DMS153 treated with DMSO at 0.1 percent for 48 hours (cell line): ENCODE results near the gene PSMD9.
"Not testable (repeated sequence)": the region's sequence is repeated elsewhere in the genome, so short reads cannot be mapped to it uniquely, and the experiment has no call there.

ENCODE experiments used
- DNase-seq: peaks from one replicate; lab custom pipeline; 2025; ENCODE audit not compliant: unreplicated experiment; lab: John Stamatoyannopoulos, UW

Gene PSMD9, protein sequence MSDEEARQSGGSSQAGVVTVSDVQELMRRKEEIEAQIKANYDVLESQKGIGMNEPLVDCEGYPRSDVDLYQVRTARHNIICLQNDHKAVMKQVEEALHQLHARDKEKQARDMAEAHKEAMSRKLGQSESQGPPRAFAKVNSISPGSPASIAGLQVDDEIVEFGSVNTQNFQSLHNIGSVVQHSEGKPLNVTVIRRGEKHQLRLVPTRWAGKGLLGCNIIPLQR

DNA sequence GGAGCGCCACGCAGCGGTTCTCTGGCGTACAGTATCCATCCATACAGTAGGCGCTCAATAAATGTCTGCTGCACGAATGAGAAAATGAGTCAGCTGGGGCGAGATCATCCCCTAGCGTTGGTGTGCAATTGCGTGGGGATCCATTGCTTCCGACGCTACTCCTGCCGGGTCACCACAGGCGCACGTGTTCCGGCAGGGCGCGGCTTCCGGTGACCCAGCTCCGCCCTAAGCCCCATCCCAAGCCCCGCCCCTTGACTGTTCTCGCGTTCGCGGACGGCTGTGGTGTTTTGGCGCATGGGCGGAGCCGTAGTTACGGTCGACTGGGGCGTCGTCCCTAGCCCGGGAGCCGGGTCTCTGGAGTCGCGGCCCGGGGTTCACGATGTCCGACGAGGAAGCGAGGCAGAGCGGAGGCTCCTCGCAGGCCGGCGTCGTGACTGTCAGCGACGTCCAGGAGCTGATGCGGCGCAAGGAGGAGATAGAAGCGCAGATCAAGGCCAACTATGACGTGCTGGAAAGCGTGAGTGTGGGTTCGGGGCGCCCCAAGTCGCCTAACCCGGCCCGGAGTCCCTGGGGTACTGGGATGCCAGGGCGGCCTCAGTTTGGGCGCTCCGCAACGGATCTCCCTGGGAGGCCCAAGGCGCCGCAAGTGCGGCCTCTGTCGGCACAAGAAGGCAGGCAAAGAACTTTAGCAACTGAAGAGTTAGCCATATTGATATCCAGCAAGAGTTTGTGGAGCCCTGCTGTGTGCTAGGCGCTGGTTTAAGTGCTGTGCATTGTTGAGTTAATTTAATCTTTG lies at the start of gene PSMD9:
Gene PSMD9, plus strand, starts transcription at position 313 of the 796 bp plus-strand sequence. Its CDS starts 67 bp downstream, at position 380.
- peak; percentile 95 for DNase-seq

DNA sequence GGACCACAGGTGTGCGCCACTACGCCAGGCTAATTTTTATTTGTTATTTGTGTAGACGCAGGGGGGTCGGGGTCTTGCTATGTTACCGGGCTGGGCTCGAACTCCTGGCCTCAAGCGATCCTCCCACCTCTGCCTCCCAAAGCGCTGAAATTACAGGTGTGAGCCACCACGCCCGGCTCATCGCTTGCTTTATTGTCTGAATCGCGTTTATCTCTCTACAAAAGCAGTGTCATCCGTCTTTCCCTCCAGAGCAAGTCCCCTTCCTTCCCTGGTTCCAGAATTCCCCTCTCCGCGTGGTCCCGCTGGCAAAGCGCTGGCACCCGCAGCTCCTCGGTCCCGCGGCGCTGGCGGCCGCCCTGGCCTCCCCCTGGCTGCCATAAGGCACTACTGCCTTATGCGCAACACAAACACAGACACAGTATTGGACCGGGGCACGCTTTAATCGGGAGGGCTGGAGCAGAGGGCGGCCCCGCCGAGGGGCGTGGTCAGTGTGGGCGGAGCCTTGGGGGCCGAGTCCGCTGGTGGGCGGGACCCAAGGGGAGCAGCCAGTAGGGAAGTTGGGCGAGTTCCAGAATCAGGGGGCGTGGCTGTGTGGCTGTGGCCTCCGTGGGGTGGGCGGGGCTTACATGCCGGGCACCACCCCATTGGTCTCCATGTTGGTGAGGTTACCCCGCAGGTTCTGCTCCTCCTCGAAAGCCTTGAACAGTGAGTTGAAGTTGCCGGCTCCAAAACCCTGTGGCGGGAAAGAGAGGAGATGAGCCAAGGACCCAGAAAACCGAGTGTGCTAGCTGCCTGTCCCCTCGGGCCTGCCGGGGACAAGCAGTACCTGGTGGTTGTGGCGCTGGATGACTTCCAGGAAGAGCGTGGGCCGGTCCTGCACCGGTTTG lies 49.2 kb upstream of the PSMD9 start:
- peak; percentile 93 for DNase-seq

DNA sequence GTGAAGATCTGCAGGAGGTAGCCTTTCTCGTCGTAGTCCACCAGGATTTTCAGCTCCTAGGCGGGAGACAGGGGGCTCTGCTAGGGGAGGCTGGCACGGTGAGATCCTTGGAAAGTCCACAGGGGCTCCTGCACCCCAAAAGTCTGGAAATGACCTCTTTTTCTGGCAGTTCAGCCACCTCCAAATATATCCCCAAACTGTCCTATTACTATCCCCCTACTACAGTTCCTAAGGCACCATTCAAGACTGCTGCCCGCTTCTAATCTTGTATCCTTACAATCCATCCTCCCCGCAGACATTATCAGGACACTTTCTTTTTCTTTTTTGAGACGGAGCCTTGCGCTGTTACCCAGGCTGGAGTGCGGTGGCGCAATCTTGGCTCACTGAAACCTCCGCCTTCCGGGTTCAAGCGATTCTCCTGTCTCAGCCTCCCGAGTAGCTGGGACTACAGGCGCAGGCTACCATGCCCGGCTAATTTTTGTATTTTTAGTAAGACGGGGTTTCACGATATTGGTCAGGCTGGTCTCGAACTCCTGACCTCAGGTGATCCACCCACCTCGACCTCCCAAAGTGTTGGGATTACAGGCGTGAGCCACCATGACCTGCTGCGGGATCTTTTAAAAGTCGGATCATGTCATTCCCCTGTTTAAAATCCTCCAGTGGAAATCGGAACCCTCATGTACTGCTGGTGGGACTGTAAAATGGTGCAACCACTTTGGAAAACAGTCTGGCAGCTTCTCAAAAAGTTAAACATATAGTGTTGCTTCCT lies 48.4 kb upstream of the PSMD9 start:
- no peak for DNase-seq

DNA sequence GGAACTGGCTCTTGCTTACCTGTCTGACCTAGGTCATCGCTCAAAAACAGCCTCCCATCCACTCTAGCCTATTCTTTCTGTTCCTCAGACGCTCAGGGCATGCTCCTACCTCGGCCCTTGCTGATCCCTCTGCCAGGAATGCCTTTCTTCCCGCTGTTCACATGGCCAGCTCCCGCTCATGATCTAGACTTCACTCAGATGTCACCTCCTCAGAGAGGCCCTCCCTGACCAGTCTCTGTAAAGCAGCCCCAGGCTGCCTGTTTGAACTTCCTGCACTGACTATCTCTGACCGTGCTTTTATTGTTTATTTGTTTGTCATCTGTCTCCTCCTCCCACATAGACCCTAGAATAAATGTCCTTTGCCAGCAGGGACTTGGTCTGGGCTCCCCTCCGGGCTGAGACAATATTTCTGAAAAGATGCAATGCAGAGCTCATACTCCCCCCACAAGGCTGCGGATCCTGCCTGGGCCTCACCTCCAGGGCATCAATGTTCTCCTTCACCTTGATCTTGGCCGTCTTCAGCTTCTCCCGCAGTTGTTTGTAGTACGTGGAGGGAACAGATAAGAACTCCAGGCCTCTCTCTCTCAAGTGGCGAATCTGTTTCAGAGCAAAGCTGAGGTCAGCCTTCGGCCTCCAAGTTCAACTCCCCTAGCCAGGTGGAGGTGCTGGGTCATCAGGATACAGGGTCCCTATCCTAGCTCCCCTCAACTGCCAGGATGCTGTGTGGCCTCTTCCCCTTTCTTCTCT lies 45.2 kb upstream of the PSMD9 start:
- DNase-seq = no peak

DNA sequence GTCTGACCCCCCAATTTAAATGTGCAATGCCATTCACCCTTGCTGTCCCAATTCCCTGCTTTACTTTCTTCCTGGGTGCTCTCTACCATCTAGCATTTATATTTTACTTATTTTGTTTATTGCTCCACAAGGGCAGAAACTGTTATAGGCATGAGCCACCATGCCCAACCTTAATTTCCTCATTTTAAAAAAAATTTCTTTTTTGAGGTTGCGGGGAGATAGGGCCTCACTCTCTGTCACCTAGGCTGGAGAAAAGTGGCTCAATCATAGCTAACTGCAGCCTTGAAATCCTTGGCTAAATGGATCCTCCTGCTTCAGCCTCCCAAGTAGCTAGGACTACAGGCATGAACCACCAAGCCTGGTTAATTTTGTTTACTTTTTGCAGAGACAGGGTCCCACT lies 42.9 kb upstream of the PSMD9 start:
- DNase-seq = no peak

DNA sequence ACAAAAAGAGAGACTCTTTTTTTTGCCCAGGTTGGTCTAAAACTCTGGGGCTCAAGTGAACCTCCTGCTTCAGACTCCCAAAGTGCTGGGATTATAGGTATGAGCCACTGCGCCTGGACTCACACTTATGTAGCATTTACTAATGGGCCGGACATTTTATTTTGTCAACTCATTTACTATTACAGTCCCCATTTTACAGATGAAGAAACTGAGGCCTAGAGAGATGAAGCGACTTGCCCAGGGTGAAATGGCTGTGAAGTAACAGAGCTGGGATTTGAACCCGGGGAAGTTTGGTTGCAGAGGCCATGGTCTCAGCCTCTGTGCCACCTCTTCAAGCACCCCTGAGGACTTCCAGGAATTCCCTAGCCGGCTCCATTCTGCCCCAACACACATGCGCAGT lies 39.4 kb upstream of the PSMD9 start:
- no peak for DNase-seq

DNA sequence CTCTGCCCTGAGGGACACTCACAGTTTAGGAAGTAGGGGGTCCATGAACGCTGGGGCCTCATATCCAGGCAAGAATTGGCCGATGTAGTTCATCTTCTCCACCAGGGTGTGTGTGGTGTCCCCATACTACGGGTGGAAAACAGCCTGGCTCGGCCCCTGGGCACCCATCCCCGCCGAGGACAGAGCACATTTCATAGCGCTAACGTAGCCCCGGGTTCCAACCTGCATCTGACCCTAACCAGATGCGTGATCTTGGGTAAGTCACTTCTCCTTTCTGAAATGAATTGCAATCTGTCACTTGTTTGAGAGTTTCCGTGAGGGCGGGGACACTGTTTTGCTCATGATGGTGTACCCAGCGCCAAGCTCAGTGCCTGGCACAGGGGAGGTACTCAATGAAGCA lies 38.9 kb upstream of the PSMD9 start:
- no peak for DNase-seq

DNA sequence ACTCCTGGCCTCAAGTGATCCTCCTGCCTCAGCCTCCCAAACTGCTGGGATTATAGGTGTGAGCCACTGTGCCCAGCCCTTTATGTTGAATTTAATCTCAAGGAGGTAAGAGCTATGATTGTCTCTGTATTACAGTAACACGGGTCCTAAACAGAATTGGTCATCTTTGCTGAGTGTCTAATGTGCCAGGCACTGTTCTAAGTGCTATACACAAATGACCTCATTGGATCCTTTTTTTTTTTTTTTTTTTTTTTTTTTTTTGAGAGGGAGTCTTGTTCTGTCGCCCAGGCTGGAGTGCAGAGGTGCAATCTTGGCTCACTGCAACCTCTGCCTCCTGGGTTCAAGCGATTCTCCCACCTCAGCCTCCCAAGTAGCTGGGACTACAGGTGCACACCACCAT lies 36.2 kb upstream of the PSMD9 start:
- DNase-seq = not testable (repeated sequence)

DNA sequence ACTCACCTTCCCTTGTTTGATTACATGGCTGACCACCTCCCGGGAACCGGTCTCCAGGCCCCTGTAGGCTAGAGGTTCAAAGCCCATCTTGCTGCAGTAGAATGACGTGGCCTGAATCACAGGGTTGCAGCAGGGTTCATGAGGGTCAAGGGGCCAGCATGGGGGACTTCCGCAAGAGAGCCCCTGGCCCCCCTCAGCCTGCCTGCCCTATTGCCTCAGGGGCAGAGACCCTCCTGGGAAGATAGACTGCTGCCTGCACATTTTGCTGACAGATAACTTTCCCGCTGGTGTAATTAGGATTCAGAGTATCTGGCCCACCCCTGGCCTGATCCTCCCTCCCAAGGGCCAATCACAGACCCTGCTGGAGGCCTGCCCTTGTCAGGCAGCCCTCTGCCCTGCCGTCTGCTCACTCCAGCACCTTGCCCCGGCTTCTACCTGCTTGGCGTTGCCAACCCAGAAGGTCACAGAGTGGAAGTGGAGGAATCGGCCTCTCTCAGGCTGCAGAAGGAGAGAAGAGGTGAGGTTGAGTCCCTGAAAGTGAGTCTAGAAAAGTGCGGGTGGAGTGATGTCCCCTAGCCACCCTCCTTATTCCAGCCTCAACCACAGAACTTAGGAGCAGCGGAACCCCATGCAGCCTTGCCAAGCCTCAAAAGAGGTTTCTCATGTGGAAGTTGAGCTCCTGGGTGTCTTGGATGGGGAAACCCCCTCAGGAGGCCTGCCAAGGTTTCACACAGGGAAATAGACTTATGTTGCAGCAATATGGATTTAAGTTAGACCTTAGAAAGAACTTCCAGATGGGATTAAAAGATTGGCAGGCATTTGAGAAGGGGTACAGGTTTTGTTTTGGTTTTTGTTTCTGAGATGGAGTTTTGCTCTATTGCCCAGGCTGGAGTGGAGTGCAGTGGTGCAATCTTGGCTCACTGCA lies 31.0 kb upstream of the PSMD9 start:
- no peak for DNase-seq

DNA sequence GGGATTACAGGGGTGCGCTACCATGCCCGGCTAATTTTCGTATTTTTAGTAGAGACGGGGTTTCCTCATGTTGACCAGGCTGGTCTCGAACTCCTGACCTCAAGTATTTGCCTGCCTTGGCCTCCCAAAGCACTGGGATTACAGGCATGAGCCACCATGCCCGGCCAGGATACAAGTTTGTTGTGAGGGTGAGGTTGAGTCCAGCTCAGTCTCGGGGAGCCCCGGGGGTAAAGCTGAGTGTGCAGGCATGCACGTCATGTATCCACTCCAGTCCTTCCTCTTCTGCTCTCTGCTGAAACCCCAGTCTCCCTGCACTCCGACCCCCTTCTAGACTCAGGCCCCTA lies 30.3 kb upstream of the PSMD9 start:
- DNase-seq = no peak

DNA sequence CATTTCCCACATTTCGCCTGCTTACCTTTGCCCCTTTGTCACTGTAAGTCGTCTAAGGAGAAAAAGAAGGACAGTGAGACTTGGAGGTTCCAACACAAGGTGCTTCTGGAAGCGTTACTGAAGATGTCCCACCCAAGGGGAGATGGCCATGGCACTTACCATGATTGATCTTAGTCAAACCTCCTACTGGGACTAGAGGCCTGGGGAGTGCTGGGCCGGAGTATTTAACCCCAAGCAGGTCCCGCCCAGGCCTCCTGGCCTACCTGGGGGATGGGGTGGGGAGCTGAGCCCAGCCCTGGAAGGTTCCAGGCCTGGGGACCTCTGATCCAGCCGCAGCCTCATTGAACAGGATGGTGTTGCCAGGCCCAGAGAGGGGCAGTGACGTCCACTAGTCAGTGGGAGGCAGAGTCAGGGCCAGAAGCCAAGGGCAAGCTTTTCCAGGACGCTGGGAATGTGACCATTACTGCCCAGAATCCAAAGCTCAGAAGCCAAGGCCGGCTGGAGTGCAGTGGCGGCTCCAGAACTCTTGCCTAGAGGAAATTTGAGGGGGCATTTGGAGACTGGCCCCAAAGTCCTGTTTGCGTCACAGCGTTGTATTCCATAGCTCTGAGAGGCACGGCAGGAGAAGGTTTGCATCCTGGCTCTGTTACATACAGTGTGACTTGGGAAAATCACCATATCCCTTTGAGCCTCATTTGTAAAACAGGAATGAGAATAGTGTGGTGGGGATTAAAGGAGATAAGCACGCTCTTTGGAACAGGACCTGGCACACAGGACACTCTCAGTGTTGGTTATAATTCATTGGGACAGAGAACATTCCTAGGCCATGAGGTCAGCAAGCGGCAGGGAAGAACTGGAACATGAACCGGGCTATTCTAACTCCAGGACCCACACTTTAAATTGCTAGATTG lies 29.7 kb upstream of the PSMD9 start, which contains the start of gene HPD:
Gene HPD, minus strand, starts transcription at position 198 of the 911 bp plus-strand sequence. Its CDS starts 36 bp downstream, at position 162.
- no peak for DNase-seq

DNA sequence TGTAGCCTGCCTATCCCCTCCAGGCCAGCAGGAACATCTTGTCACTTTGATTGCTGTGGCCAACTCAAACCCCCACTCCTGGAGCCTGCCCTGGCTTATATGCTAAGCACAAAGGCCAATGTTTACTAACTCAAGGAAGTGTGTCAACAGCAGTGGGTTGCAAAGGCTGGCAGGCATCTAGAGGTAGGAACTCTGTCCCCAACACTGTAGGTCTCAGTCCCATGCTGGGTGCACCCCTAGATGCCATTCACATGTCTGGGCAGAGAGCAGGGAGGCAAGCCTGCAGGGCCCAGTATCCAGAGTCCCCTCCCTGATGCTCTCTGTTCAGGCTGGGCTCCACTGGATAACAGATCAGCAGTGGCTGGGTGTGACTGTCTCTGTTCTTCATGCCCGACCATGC lies 28.3 kb upstream of the PSMD9 start:
- DNase-seq = no peak

DNA sequence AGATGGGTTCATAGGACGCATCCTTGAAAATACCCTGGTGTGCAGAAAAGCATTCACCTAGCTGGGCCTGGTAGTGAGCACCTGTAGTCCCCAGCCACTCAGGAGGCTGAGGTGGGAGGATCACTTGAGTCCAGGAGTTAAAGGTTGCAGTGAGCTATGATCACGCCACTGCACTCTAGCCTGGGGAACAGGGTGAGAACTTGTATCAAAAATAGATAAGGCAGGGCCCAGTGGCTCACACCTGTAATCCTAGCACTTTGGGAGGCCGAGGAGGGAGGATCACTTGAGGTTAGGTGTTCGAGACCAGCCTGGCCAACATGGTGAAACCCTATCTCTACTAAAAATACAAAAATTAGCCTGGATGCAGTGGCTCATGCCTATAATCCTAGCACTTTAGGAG lies 27.9 kb upstream of the PSMD9 start:
- not testable (repeated sequence) for DNase-seq

DNA sequence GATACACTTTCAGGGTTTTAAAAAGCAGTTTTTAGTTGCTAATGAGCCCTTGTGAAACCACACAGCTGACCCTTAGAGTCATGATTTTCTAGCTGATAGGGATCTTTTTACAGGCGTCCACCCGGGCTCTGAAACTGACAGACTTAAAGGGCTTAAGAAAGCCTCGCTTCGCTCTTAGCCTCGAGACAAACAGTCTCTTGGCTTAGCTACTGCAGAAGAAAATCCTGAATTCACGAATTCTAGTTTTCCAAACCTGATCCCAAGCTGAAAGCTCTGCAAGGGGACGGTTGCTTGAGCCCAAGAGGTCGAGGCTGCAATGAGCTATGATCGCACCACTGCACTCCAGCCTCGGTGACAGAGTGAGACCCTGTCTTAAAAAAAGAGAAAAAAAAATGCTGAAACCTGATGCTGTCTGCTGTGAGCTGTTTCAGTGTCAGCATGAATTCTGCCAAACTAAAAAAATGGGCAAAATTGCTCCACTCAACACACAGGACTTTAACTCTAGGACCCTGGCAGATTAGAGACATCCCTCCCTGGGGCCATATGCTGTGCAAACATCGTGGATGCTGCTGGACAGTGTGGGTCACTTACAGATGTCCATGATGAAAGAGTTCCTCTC lies 26.8 kb upstream of the PSMD9 start:
- no peak for DNase-seq

DNA sequence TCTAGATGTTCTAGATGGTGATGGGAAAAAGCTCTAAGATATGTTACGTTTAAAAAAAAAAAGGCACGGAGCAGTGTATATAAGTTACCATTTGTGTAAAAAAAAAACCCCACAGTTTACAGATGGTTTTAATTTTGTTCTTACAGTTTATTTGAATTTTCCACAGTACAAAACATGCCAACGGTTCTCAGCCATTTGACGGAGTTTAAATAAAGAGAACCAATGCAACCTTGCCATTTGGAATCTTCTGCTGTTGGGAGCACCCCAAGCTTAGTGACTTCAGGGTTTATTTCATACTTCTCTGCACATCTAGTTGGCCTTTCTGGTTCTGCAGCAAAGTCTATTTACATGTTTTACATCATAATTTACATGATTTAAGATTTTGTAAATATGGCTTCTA lies 22.3 kb upstream of the PSMD9 start:
- no peak for DNase-seq

DNA sequence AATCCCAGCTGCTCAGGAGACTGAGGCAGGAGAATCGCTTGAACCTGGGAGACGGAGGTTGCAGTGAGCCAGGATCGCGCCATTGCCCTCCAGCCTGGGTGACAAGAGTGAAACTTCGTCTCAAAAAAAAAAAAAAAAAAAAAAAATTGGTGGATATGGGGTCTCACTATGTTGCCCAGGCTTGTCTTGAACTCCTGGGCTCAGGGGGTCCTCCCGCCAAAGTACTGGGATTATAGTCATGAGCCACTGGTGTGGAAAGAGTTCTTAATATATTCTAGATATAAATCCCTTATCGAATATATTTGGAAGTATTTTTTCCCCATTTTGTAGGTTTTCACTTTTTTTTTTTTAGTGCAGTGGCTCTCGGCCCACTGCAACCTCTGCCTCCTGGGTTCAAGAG lies 19.4 kb upstream of the PSMD9 start:
- DNase-seq = not testable (repeated sequence)

DNA sequence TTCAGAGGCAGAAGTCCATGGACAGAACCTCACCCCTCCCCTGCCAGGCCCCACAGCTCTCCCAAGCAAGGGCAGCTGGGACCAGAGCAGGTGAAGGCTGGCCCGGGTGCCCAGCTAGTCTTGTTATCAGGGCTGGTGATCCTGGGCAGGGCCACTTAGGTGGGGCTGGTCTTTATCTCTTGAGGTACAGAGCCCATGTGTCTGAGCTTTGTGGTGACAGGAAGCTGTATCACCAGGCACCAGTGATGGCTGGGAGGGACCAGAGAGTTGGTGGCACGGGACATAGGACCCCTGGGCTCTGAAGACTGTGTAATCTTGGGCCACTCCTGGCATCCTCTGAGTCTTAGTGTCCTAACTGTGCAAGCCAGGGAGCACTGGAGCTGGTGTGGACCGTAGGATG lies 17.1 kb upstream of the PSMD9 start:
- DNase-seq = no peak
